ENCODE measurements around the gene RAG2. TPM values are rescaled to one million over a fixed set of nuclear protein-coding genes. Genes with fewer than 3 reads are reported as not detected.
A peak's percentile ranks its signal among the peaks of the same experiment; 100 is the strongest.

Gene RAG2
- total RNA-seq: not detected
- long read RNA-seq: 0 reads

GRCh38 chr11:36598051-36598450, at the start of gene RAG2:
TSS of gene RAG2 (minus strand) at chr11:36598236. CDS start at chr11:36594168, 4,068 bp downstream.
- intact Hi-C loops (cut with DNase I): no loop called here
- DNase-seq (no peak), ATAC-seq (ENCODE audit: poor library complexity) (no peak)

- DNase-seq (no peak), ATAC-seq (ENCODE audit: poor library complexity) (no peak)
- intact Hi-C loops (cut with DNase I): no loop called here
These were observed 40.5 kb upstream of the RAG2 start for GRCh38 chr11:36638556-36638955.

- ATAC-seq (ENCODE audit: poor library complexity): no peak
- intact Hi-C loops (cut with DNase I): no loop called here
- no peak for DNase-seq
These were observed 37.2 kb upstream of the RAG2 start for GRCh38 chr11:36635066-36635862.

GRCh38 chr11:36631774-36632173, 33.7 kb upstream of the RAG2 start:
- ATAC-seq (ENCODE audit: poor library complexity) (no peak), DNase-seq (no peak)
- intact Hi-C loops (cut with DNase I): no loop called here

DNA sequence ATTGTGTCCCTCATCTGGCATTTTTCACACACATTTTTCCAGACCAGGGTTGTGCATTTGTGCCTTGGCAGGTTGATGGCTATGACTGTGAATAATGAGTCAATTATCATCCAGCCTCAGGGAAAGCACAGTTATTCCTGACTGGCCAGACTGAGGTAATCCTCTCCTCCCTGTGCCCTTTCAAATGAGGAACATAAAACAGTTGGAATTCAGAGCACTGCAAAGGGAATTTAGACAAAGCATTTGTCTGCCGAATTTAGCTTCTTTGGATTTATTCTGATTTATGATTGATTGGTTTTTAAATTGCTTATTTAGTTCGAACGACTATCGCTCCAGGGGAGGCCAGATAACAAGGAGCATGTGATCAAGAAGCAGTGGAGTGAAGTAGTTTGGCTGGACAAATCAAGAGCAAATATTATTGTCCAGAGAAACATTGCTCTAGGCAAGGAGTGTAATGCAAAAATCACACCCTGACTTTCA, 30.8 kb upstream of the RAG2 start:
- intact Hi-C loops (cut with DNase I): no loop called here

GRCh38 chr11:36628141-36628540, 30.1 kb upstream of the RAG2 start:
- intact Hi-C loops (cut with DNase I): no loop called here
- DNase-seq: no peak
- no peak for ATAC-seq (ENCODE audit: poor library complexity)

More for the DNA sequence above, 30.8 kb upstream of the RAG2 start:
- DNase-seq: no peak
- no peak for ATAC-seq (ENCODE audit: poor library complexity)

- ATAC-seq (ENCODE audit: poor library complexity): no peak
- intact Hi-C loops (cut with DNase I): no loop called here
- DNase-seq: no peak
These were observed 29.4 kb upstream of the RAG2 start for GRCh38 chr11:36627471-36627870.

GRCh38 chr11:36627006-36627405, 29.0 kb upstream of the RAG2 start:
- ATAC-seq (ENCODE audit: poor library complexity): no peak
- intact Hi-C loops (cut with DNase I): no loop called here
- no peak for DNase-seq

GRCh38 chr11:36623494-36623893, 25.5 kb upstream of the RAG2 start:
- intact Hi-C loops (cut with DNase I): no loop called here
- no peak for DNase-seq
- ATAC-seq (ENCODE audit: poor library complexity): no peak

DNA sequence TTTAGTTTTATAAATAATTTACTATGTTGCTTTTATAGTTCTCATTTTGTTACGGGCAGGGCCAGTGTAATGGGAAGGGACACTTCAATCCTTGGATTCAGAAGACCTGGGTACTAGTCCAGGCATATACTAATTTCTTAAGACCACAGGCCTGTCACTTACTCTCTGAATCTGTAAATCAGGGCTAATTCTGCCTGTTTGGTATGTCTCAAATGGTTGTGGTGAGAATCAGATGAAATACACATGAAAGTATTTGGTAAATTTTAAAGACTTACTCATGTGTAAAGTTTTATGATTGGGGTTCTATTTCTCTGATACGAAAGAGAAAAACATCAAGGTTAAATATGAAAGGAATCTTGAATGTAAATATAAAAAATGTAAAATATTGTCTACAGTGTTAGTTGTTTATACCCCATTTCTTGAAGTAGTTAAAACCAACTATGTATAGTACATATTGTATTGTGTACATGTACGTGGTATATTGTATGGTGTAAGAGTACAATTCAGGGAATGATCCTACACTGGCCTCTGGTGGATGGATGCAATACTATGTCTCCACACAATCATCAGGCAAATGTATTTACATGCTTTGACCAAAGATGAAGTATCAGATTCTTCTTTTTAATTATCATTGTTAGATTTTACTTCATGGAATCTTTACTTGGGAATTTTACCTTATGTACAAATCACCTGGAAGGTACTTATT, 24.5 kb upstream of the RAG2 start:
- DNase-seq (no peak), ATAC-seq (ENCODE audit: poor library complexity) (peak; percentile 55)
- intact Hi-C loops (cut with DNase I): no loop called here

GRCh38 chr11:36620246-36620645, 22.2 kb upstream of the RAG2 start:
- intact Hi-C loops (cut with DNase I): no loop called here
- DNase-seq (no peak), ATAC-seq (ENCODE audit: poor library complexity) (no peak)

GRCh38 chr11:36619502-36619901, 21.5 kb upstream of the RAG2 start:
- no peak for ATAC-seq (ENCODE audit: poor library complexity)
- DNase-seq: no peak
- intact Hi-C loops (cut with DNase I): no loop called here

- intact Hi-C loops (cut with DNase I): no loop called here
- DNase-seq (no peak), ATAC-seq (ENCODE audit: poor library complexity) (no peak)
These were observed 20.5 kb upstream of the RAG2 start for GRCh38 chr11:36618363-36619047.

GRCh38 chr11:36617543-36618362, 19.7 kb upstream of the RAG2 start:
- no peak for ATAC-seq (ENCODE audit: poor library complexity)
- DNase-seq: no peak
- intact Hi-C loops (cut with DNase I): no loop called here

GRCh38 chr11:36615826-36616225, 17.8 kb upstream of the RAG2 start:
- ATAC-seq (ENCODE audit: poor library complexity) (no peak), DNase-seq (no peak)
- intact Hi-C loops (cut with DNase I): no loop called here

DNA sequence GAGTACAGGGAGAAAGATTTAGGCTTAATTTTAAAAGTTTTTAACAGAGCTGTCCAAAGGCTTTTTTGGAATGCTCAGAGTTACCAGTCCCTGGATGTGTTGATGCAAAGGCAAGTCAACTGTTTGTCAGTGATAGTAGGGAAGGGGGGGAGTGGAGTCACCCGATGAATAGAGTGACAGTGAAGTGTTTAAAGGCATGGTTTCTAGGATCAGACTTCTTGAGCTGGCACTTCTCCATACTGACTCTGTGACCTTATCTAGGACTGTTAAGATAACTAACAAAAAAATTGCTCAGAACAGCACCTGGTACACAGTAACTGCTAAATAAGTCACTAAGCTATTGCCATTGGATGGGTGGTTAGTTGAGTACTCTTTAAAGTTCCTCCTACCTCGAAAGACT, 11.3 kb upstream of the RAG2 start:
- DNase-seq (no peak), ATAC-seq (ENCODE audit: poor library complexity) (no peak)
- intact Hi-C loops (cut with DNase I): no loop called here

DNA sequence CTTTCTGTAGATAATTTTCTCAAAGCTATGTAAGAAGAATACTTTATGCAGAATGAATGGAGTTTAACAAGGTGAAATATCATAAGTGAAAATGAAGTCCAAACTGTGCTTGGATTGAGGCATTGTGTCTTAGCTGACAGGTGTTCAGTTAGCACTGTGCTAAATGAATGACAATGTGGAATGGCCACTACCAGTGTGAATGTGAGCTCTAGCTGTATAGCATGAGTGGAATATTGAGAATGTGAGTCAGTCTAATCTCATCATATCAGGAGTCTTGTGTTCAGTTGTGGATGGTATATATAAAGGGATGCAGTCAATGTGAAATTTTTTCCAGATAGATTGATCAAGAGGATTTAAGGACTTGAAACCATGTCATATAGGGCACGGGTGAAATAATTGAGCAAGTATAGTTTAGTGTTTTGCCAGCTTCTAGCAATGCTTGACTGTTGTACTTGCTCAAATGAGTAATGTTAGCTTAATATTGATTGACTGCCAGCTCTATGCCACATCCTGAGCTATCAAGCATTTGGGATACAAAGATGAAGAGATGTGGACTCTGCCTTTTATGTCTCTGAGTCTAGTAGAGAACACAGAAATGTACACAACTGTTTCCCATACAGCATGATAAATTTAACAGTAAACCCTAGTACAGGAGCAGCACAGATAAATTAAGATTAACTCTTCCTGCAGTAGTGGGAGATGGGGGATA, 10.6 kb upstream of the RAG2 start:
- intact Hi-C loops (cut with DNase I): no loop called here
- ATAC-seq (ENCODE audit: poor library complexity) (no peak), DNase-seq (no peak)
